CD4-positive, alpha-beta T cell (primary cell): ENCODE measurements around the gene MASP1. TPM values are rescaled to one million over a fixed set of nuclear protein-coding genes. Genes with fewer than 3 reads are reported as not detected.

Experiments
- ATAC-seq: fragments of 200-7000 bp; cut with Tn5 transposase; one replicate; pipeline ENCODE4 v1.10.0; 2022; ENCODE audit warnings: mild to moderate bottlenecking; ENCODE audit not compliant: poor library complexity
- CTCF ChIA-PET: fragments of 350-600 bp; sonication (Branson Sonifier 250); formaldehyde crosslinking; loops from one replicate; lab custom pipeline; 2021; ENCODE audit warnings: antibody characterized with exemption, inconsistent platforms; lab: Charles Lee
- POLR2A ChIA-PET: fragments of 350-600 bp; sonication (Branson Sonifier 250); formaldehyde crosslinking; loops from one replicate; lab custom pipeline; 2021; ENCODE audit warnings: antibody characterized with exemption, inconsistent platforms; lab: Charles Lee
- DNase-seq, 14 experiments: peaks; one replicate each; pipeline ENCODE4 v3.0.0-alpha.2; 2013 to 2020; ENCODE audit warnings: mixed read lengths in 2 of 14
- H3K27ac ChIP-seq, 2 donors: one replicate each; pipeline versions ENCODE4 v1.5.1 to v1.7.0; 2013; ENCODE audit warnings: low read length in 2 of 2, low read depth in 1 of 2, mild to moderate bottlenecking in 1 of 2
- H3K27me3 ChIP-seq, 2 experiments: 1 replicate in 1 of 2; 2 replicates in 1 of 2; pipeline versions ENCODE4 v1.6.1 to v1.7.0; 2013; ENCODE audit warnings: low read length in 2 of 2, control low read depth in 1 of 2, mild to moderate bottlenecking in 1 of 2, moderate library complexity in 1 of 2; ENCODE audit not compliant: insufficient read depth in 2 of 2, control insufficient read depth in 1 of 2
- H3K36me3 ChIP-seq: one replicate; pipeline ENCODE4 v1.6.1; 2013; ENCODE audit warnings: low read length, control low read depth; ENCODE audit not compliant: insufficient read depth
- H3K4me1 ChIP-seq: one replicate; pipeline ENCODE4 v1.6.1; 2013; ENCODE audit warnings: low read length, control low read depth; ENCODE audit not compliant: insufficient read depth
- H3K4me3 ChIP-seq: one replicate; pipeline ENCODE4 v1.5.1; 2013; ENCODE audit warnings: mild to moderate bottlenecking, low read length, moderate library complexity
- H3K9me3 ChIP-seq, 2 experiments: 1 replicate in 1 of 2; 2 replicates in 1 of 2; pipeline versions ENCODE4 v1.6.1 to v1.7.0; 2013; ENCODE audit warnings: low read length in 2 of 2, mild to moderate bottlenecking in 2 of 2, control low read depth in 1 of 2, moderate library complexity in 1 of 2; ENCODE audit not compliant: control insufficient read depth in 1 of 2, insufficient read depth in 1 of 2
- H3K27ac Mint-ChIP-seq: one replicate; pipeline ENCODE4 v1.8.0; 2020; ENCODE audit warnings: mixed read lengths
- H3K27me3 Mint-ChIP-seq: one replicate; pipeline ENCODE4 v1.8.0; 2021; ENCODE audit warnings: mixed read lengths
- H3K36me3 Mint-ChIP-seq: one replicate; pipeline ENCODE4 v1.8.0; 2021; ENCODE audit warnings: low read depth, mixed read lengths
- H3K4me1 Mint-ChIP-seq: one replicate; pipeline ENCODE4 v1.8.0; 2021; ENCODE audit warnings: low read depth, mixed read lengths
- H3K4me3 Mint-ChIP-seq: one replicate; pipeline ENCODE4 v1.8.0; 2020; ENCODE audit warnings: mild to moderate bottlenecking, mixed read lengths
- H3K9me3 Mint-ChIP-seq: one replicate; pipeline ENCODE4 v1.8.0; 2020; ENCODE audit warnings: mixed read lengths
- intact Hi-C, 2 experiments: fragments of 100-400 bp; cut with DNase I in 1 of 2; cut with micrococcal nuclease in 1 of 2; formaldehyde crosslinking; loops; one replicate each; pipeline versions ENCODE4 v1.15.1 to v1.9.0; 2023 to 2025; cut with DNase I, micrococcal nuclease
- total RNA-seq, 174 experiments: library from RNA in 2 of 174; stranded (reverse) in 2 of 174; gene quantifications; one replicate each; pipeline ENCODE4 v1.2.3 and lab custom pipeline; 2021 to 2026
- TF ChIP-seq, protein P1 (sequence below): fragments of 200-600 bp; IDR thresholded peaks from one replicate; pipeline ENCODE4 v1.8.0; 2022; ENCODE audit warnings: antibody characterized with exemption, mild to moderate bottlenecking

The MASP1 gene
- total RNA-seq, 2 experiments from 2014 or later, result not detected

DNA sequence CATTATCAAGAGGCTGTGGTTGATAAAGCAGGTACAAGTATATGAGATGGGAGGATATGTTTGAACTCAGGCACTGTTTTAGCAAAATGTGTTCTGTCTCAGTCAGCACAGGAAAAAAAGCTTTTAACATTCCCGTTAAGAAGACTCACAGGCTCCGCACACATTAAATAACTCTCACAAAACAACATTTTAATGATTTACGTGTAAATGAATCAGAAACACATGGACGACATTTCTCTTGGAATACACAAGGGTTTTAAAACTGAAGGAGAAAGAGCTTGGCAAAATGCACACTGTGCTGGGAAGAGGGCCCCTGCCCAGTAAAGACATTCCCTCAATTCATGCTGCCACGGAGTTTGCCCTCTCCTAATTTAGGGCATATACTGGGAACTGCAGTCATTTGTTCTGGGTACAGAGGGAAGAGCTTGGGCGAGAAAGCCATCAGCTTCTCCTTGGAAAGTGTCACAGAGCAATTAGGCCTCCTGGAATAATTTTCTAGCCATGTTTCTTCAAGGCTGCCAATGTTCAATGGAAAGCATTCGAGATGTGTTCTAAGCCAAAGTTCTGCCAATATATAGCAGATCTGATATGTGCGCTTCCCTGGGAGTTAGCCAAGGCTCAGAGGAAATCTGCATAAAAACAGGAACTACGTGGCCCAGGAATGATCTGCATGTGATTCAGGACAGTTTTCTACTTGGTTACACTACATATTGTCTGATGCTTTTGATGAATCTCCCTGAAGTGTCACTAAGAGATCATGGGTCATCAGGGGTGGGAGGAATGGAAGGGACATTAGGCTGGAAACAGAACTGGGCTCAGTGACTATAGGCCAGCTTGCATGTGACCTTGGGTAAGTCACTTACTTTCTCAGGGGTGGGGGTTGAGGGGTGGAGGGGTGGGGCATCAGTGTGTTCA, 2.2 kb upstream of the MASP1 start:
- ATAC-seq (no peak), DNase-seq (no peak)
- Histone ChIP-seq H3K4me1 (no peaks in the 10 kb centered on the region), H3K4me3 (no peak overlapping the region), H3K36me3 (no peaks in the 10 kb centered on the region), H3K27me3 (peaks cover 0 to 15% of the 10 kb centered on the region in 2 experiments), H3K27ac (no peak overlapping the region), H3K9me3 (no peaks in the 10 kb centered on the region)
- CTCF ChIA-PET, result no interaction called here
- Mint-ChIP-seq H3K36me3 (no peaks in the 10 kb centered on the region), H3K4me1 (no peaks in the 10 kb centered on the region), H3K27ac (no peak overlapping the region), H3K9me3 (no peaks in the 10 kb centered on the region), H3K27me3 (peaks cover 39% of the 10 kb centered on the region), H3K4me3 (no peak overlapping the region)
- TF ChIP-seq, protein P1, sequence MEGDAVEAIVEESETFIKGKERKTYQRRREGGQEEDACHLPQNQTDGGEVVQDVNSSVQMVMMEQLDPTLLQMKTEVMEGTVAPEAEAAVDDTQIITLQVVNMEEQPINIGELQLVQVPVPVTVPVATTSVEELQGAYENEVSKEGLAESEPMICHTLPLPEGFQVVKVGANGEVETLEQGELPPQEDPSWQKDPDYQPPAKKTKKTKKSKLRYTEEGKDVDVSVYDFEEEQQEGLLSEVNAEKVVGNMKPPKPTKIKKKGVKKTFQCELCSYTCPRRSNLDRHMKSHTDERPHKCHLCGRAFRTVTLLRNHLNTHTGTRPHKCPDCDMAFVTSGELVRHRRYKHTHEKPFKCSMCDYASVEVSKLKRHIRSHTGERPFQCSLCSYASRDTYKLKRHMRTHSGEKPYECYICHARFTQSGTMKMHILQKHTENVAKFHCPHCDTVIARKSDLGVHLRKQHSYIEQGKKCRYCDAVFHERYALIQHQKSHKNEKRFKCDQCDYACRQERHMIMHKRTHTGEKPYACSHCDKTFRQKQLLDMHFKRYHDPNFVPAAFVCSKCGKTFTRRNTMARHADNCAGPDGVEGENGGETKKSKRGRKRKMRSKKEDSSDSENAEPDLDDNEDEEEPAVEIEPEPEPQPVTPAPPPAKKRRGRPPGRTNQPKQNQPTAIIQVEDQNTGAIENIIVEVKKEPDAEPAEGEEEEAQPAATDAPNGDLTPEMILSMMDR, result no peak
- POLR2A ChIA-PET, result interaction anchor here (0.6 kb wide), 1 partner anchor 1759 kb away, joined by 3 read pairs; no protein-coding TSS in a partner anchor
- intact Hi-C loops, result no loop called here

DNA sequence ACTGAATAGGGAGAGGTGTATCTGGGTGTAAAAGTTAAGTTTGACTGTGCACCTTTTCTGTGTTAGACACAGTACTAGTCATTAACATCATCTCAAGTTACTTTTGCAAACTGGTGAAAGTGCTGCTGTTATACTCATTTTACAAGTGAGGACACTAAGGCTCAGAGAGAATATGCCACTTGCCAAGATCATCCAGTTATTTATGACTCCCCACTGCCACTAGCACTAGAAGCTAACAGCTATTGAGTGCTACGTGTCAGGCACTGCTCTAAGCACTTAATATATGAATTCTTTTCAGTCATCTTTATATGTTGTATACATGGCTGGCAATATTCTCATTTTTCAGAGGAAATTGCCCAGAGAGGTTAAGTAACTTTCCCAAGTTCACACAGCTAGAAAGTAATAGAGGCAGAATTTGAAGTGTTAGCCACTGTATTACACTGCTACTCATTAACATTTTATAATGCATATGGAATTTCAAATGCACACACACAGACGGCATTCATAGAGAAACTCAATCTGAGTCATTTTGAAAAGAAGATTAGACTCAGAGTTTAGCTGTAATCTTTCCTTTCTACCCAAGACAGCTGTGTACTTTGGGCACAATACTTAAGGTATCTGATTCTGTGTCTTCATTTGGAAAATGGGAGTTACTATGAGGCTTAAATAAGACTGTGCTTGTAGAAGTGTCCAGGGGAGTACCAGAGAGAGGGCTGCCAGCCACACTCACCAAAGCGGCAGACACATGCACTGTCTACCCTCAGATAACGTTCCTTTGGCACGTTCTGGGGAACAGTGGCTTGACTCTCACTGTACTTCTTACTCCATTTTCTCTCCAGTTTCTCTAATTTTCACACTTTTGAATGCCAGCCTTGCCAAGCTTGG, 1.3 kb upstream of the MASP1 start:
- peaks cover 44% of the 10 kb centered on the region for H3K27me3 Mint-ChIP-seq
- no peaks in the 10 kb centered on the region for H3K36me3 Mint-ChIP-seq
- DNase-seq (no peak), ATAC-seq (no peak)
- H3K4me1 Mint-ChIP-seq, result no peaks in the 10 kb centered on the region
- TF ChIP-seq, protein P1, result no peak
- H3K4me3 Mint-ChIP-seq, result no peak overlapping the region
- H3K27ac Mint-ChIP-seq, result no peak overlapping the region
- ChIA-PET CTCF (no interaction called here), POLR2A (interaction anchor here (0.6 kb wide), 1 partner anchor 1758 kb away, joined by 3 read pairs; no protein-coding TSS in a partner anchor)
- H3K4me3 ChIP-seq, result no peak overlapping the region
- H3K27ac ChIP-seq, result no peak overlapping the region
- intact Hi-C loops, result no loop called here
- no peaks in the 10 kb centered on the region for H3K9me3 ChIP-seq
- H3K27me3 ChIP-seq, result peaks cover 0 to 23% of the 10 kb centered on the region in 2 experiments
- no peaks in the 10 kb centered on the region for H3K4me1 ChIP-seq
- H3K36me3 ChIP-seq, result no peaks in the 10 kb centered on the region
- no peaks in the 10 kb centered on the region for H3K9me3 Mint-ChIP-seq

DNA sequence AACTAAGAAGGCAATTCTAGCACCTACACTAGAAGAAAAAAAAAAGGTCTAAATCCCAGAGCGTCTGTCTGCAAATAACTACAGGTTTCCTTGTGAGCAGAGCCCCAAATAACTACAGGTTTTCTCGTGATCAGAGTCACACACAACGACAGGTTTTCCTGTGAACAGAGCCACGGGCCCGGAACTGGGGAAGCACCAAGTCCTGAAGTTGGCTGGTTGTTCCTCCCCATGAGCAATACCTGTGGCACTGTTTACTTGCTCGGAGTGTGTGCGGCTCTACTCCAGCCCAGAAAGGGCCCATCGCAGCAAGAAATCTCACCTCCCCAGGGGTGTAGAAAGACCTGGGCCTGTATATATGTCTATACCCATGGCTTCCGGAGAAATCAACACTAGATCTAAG, 644 bp upstream of the MASP1 start:
- Histone ChIP-seq H3K4me3 (no peak overlapping the region), H3K36me3 (no peaks in the 10 kb centered on the region), H3K27me3 (peaks cover 0 to 23% of the 10 kb centered on the region in 2 experiments), H3K27ac (no peak overlapping the region), H3K4me1 (no peaks in the 10 kb centered on the region), H3K9me3 (no peaks in the 10 kb centered on the region)
- Mint-ChIP-seq H3K9me3 (no peaks in the 10 kb centered on the region), H3K4me1 (no peaks in the 10 kb centered on the region), H3K27me3 (peaks cover 42% of the 10 kb centered on the region), H3K27ac (no peak overlapping the region), H3K36me3 (no peaks in the 10 kb centered on the region), H3K4me3 (no peak overlapping the region)
- ATAC-seq (no peak), DNase-seq (no peak)
- TF ChIP-seq, protein P1, result no peak
- POLR2A ChIA-PET, result no interaction called here
- CTCF ChIA-PET, result no interaction called here
- intact Hi-C loops, result no loop called here
